Mesothelial cell of epicardium (in vitro differentiated cells): ENCODE results near the gene CACNA2D1. TPM values are rescaled to one million over a fixed set of nuclear protein-coding genes. Genes with fewer than 3 reads are reported as not detected.
"Not testable (repeated sequence)": the region's sequence is repeated elsewhere in the genome, so short reads cannot be mapped to it uniquely, and the experiment has no call there.

Experiments used
- DNase-seq, 2 experiments: peaks; one replicate each; pipeline ENCODE4 v3.0.0; 2021; ENCODE audit warnings: low spot score in 2 of 2; ENCODE audit not compliant: unreplicated experiment in 2 of 2
- H3K27ac Mint-ChIP-seq: 2 replicates; pipeline ENCODE4 v1.8.0; 2021; ENCODE audit warnings: mixed read lengths
- H3K27me3 Mint-ChIP-seq: 2 replicates; pipeline ENCODE4 v1.8.0; 2021; ENCODE audit warnings: low read depth, mixed read lengths
- H3K36me3 Mint-ChIP-seq: 2 replicates; pipeline ENCODE4 v1.8.0; 2021; ENCODE audit warnings: mixed read lengths
- H3K4me1 Mint-ChIP-seq: 2 replicates; pipeline ENCODE4 v1.8.0; 2021; ENCODE audit warnings: mixed read lengths
- H3K4me3 Mint-ChIP-seq: 2 replicates; pipeline ENCODE4 v1.8.0; 2021; ENCODE audit warnings: mild to moderate bottlenecking, moderate library complexity, mixed read lengths
- H3K9me3 Mint-ChIP-seq: 2 replicates; pipeline ENCODE4 v1.8.0; 2021; ENCODE audit warnings: mixed read lengths
- CTCF ChIP-seq: fragments of 200-600 bp; sonication (generic); IDR thresholded peaks from one replicate; pipeline ENCODE4 v1.5.0; 2021; ENCODE audit warnings: antibody characterized with exemption; ENCODE audit not compliant: unreplicated experiment
- total RNA-seq: library from RNA; stranded (reverse); gene quantifications from 3 replicates; pipeline ENCODE4 v1.2.1, GENCODE V29; 2021

CACNA2D1 gene
- total RNA-seq, 1 donor from 2014 or later = 14.7 TPM

- Mint-ChIP-seq H3K4me1 (peaks cover 13% of the 10 kb centered on the region), H3K27me3 (no peaks in the 10 kb centered on the region), H3K9me3 (no peaks in the 10 kb centered on the region), H3K36me3 (no peaks in the 10 kb centered on the region), H3K4me3 (no peak overlapping the region), H3K27ac (no peak overlapping the region)
- TF ChIP-seq CTCF = no peak
- no peak for DNase-seq
Measured at GRCh38 chr7:82433507-82433906, 10.1 kb downstream of the CACNA2D1 start.

- not testable (repeated sequence) for DNase-seq, H3K36me3 Mint-ChIP-seq, H3K9me3 Mint-ChIP-seq, H3K4me3 Mint-ChIP-seq, H3K27ac Mint-ChIP-seq, H3K27me3 Mint-ChIP-seq
- H3K4me1 Mint-ChIP-seq = peaks cover 19% of the 10 kb centered on the region
Measured at GRCh38 chr7:82432743-82433142, 10.8 kb downstream of the CACNA2D1 start.

GRCh38 chr7:82430500-82431465 is 12.8 kb downstream of the CACNA2D1 start:
- Mint-ChIP-seq H3K4me1 (peaks cover 15% of the 10 kb centered on the region), H3K4me3 (no peak overlapping the region), H3K36me3 (no peaks in the 10 kb centered on the region), H3K27me3 (no peaks in the 10 kb centered on the region), H3K9me3 (no peaks in the 10 kb centered on the region), H3K27ac (peak overlapping the region; percentile 3)
- DNase-seq = no peak
- no peak for TF ChIP-seq CTCF

- Mint-ChIP-seq H3K27ac (no peak overlapping the region), H3K27me3 (no peaks in the 10 kb centered on the region)
Measured at GRCh38 chr7:82429408-82429807, 14.2 kb downstream of the CACNA2D1 start.

GRCh38 chr7:82428186-82428961 is 15.2 kb downstream of the CACNA2D1 start:
- H3K4me1 Mint-ChIP-seq = peaks cover 15% of the 10 kb centered on the region
- no peaks in the 10 kb centered on the region for H3K9me3 Mint-ChIP-seq
- no peak overlapping the region for H3K4me3 Mint-ChIP-seq
- H3K27me3 Mint-ChIP-seq = no peaks in the 10 kb centered on the region
- TF ChIP-seq CTCF = no peak
- DNase-seq = no peak
- no peaks in the 10 kb centered on the region for H3K36me3 Mint-ChIP-seq
- H3K27ac Mint-ChIP-seq = peak overlapping the region; percentile 13

More at GRCh38 chr7:82429408-82429807, 14.2 kb downstream of the CACNA2D1 start:
- H3K4me3 Mint-ChIP-seq = no peak overlapping the region
- peaks cover 15% of the 10 kb centered on the region for H3K4me1 Mint-ChIP-seq
- no peaks in the 10 kb centered on the region for H3K36me3 Mint-ChIP-seq
- TF ChIP-seq CTCF = no peak
- no peak for DNase-seq
- H3K9me3 Mint-ChIP-seq = no peaks in the 10 kb centered on the region

GRCh38 chr7:82423446-82423845 is 20.1 kb downstream of the CACNA2D1 start:
- H3K36me3 Mint-ChIP-seq = no peaks in the 10 kb centered on the region
- H3K4me1 Mint-ChIP-seq = peaks cover 7% of the 10 kb centered on the region
- H3K9me3 Mint-ChIP-seq = peaks cover 2% of the 10 kb centered on the region
- no peak overlapping the region for H3K4me3 Mint-ChIP-seq
- TF ChIP-seq CTCF = no peak
- H3K27me3 Mint-ChIP-seq = no peaks in the 10 kb centered on the region
- no peak for DNase-seq
- H3K27ac Mint-ChIP-seq = no peak overlapping the region
